ENCODE results near the gene COQ8A.

The COQ8A gene

GRCh38 chr1:226958300-226958699 is 18.2 kb downstream of the COQ8A start:
- no peak for TF ChIP-seq CTCF (IDR thresholded peaks at IDR 0.05; ENCODE audit: borderline replicate concordance, control extremely low read depth, extremely low read depth, insufficient read depth, missing control alignments)
- DNase-seq (ENCODE audit: low spot score): no peak
- in situ Hi-C loops (cut with MboI; ENCODE audit: low sequenced_read_pairs, unreplicated experiment): no loop called here

DNA sequence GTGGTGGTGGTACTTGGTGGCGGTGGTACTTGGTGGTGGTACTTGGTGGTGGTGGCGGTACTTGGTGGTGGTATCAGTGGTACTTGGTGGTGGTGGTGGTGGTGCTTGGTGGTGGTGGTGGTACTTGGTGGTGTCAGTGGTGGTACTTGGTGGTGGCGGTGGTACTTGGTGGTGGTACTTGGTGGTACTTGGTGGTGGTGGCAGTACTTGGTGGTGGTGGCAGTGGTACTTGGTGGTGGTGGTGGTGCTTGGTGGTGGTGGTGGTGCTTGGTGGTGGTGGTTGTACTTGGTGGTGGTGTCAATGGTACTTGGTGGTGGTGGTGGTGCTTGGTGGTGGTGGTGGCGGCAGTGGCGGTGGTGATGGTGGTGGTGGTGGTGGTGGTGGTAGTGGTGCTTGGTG is 20.2 kb downstream of the COQ8A start:
- DNase-seq (ENCODE audit: low spot score): no peak
- TF ChIP-seq CTCF (IDR thresholded peaks at IDR 0.05; ENCODE audit: borderline replicate concordance, control extremely low read depth, extremely low read depth, insufficient read depth, missing control alignments): no peak
- in situ Hi-C loops (cut with MboI; ENCODE audit: low sequenced_read_pairs, unreplicated experiment): no loop called here

DNA sequence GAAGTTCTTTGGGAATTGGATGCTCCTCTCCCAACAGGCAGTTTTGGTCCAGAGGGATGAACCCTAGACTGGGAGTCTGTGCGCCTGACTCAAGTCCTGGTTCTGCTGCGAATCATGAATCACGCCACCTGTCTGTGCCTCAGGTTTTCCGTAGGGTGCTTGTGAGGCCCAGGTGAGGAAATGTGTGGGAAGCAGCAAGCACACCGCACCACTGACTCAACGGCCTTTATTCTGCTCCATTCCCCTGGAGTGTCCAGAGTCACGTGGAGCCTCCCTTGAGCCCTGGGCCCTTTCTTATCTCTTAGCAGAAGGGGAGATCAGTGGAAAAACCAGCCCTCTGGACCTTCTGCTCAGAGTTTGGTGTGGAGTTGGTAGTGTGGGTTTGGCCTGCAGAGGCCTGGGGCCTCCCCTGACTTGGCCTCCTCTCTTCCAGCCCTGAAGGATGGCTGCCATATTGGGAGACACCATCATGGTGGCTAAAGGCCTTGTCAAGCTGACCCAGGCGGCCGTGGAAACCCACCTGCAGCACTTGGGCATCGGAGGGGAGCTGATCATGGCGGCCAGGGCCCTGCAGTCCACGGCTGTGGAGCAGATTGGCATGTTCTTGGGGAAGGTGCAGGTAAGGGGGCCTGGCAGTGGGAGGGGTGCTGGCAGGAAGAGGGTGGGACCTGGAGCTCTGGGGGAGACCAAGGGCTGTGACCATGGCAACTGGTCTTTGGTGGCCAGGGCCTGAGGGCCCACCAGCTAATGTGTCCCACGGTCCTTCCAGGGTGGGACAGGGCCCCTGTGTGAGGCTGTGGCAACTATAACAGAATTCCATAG is 21.1 kb downstream of the COQ8A start:
- no peak for DNase-seq (ENCODE audit: low spot score)
- in situ Hi-C loops (cut with MboI; ENCODE audit: low sequenced_read_pairs, unreplicated experiment): no loop called here
- no peak for TF ChIP-seq CTCF (IDR thresholded peaks at IDR 0.05; ENCODE audit: borderline replicate concordance, control extremely low read depth, extremely low read depth, insufficient read depth, missing control alignments)

- no peak for DNase-seq (ENCODE audit: low spot score)
- TF ChIP-seq CTCF (IDR thresholded peaks at IDR 0.05; ENCODE audit: borderline replicate concordance, control extremely low read depth, extremely low read depth, insufficient read depth, missing control alignments): no peak
- in situ Hi-C loops (cut with MboI; ENCODE audit: low sequenced_read_pairs, unreplicated experiment): no loop called here
Measured at GRCh38 chr1:226962421-226963391, 22.6 kb downstream of the COQ8A start.

- in situ Hi-C loops (cut with MboI; ENCODE audit: low sequenced_read_pairs, unreplicated experiment): no loop called here
- TF ChIP-seq CTCF (IDR thresholded peaks at IDR 0.05; ENCODE audit: borderline replicate concordance, control extremely low read depth, extremely low read depth, insufficient read depth, missing control alignments): no peak
- no peak for DNase-seq (ENCODE audit: low spot score)
Measured at GRCh38 chr1:226964068-226964425, 24.0 kb downstream of the COQ8A start.

- no peak for TF ChIP-seq CTCF (IDR thresholded peaks at IDR 0.05; ENCODE audit: borderline replicate concordance, control extremely low read depth, extremely low read depth, insufficient read depth, missing control alignments)
- no peak for DNase-seq (ENCODE audit: low spot score)
- in situ Hi-C loops (cut with MboI; ENCODE audit: low sequenced_read_pairs, unreplicated experiment): no loop called here
Measured at GRCh38 chr1:226964611-226965486, 24.8 kb downstream of the COQ8A start.
